HG03039 (cell line): ENCODE data around the gene IMMP2L.

Source experiments
- ATAC-seq: cut with Tn5 transposase; IDR thresholded peaks from one replicate; pipeline ENCODE4 v1.9.1; 2021; ENCODE audit warnings: mild to moderate bottlenecking, moderate library complexity; ENCODE audit not compliant: unreplicated experiment

Gene IMMP2L

GRCh38 chr7:111056371-111056770 lies 505.9 kb downstream of the IMMP2L start:
- no peak for ATAC-seq

DNA sequence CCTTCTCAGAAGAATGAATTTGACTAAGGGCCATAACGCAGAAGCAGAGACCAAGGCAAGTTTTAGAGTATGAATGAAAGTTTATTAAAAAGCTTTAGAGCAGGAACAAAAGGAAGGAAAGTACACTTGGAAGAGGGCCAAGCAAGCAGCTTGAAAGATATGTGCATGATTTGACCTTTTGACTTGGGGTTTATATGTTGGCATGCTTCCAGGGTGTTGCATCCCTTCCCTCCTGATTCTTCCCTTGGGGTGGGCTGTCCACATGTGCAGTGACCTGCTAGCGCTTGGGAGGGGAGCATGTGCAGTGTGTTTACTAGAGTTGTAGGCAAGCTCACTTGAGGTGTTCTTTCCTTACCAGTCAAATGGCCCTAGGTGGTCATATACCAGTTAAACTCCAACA lies 509.3 kb downstream of the IMMP2L start:
- ATAC-seq = no peak

- no peak for ATAC-seq
Observed at GRCh38 chr7:111051832-111052231, 510.5 kb downstream of the IMMP2L start.

DNA sequence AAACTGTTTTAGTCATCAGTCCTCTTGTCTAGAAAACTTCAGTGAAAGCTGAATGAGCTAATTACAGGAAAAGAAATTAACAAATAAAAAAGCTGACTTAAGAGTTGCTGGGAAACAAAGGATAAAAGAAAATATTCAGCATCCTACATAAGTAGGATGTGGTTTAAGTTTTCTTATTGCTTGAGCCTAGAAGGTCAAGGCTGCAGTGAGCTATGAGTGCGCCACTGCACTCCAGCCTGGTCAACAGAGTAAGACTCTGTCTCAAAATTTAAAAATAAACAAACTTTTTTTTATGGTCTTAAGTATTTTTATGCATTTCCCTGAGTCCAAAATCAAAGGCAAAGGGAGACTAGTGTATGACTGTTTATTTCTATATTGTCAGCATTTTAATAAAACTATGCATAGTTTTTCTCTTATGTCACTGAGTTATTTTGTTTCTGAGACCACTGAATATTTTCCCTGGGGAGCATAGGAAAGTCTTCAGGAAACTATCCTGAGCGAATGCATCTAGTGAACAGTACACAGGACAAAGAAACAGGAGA lies 511.3 kb downstream of the IMMP2L start:
- no peak for ATAC-seq

- no peak for ATAC-seq
Observed at GRCh38 chr7:111049971-111050680, 512.2 kb downstream of the IMMP2L start.

DNA sequence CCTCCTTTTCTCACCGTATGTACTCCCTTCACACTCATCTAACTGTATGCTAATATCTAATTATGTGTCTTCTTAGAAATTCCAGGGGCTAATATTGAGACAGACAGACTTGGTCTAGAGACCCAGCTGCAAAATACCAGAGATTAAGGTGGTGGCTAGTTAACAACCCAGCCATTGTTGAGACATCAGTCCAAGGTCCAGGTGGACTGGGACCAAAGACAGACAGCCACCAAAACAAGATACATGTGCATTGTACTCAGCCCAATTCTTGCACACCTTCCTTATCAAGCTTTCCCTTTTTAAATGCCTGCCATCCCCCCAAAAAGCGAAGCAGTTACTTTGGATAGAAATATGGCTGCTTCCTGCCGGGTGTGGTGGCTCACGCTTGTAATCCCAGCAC lies 514.7 kb downstream of the IMMP2L start:
- ATAC-seq = no peak

GRCh38 chr7:111045449-111045848 lies 516.8 kb downstream of the IMMP2L start:
- ATAC-seq = no peak

- no peak for ATAC-seq
Observed at GRCh38 chr7:111043561-111043960, 518.7 kb downstream of the IMMP2L start.

DNA sequence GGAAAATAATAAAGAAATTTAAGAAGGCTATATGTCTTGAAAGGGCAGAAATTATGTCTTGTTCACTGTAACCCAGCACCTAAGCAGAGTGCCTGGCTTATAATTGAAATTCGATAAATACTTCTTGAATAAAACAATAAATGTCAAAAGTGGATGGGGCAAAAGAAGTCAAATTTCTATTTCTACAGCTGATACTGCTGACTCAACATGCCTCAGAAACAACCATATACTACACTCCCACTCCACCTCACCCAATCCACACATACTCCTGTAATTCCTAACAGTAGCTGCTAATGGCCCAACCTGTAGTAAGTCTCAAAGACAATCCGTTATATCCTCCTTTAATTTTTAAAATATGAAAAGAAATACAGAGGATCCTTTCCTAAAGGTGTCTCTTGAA lies 519.5 kb downstream of the IMMP2L start:
- no peak for ATAC-seq

DNA sequence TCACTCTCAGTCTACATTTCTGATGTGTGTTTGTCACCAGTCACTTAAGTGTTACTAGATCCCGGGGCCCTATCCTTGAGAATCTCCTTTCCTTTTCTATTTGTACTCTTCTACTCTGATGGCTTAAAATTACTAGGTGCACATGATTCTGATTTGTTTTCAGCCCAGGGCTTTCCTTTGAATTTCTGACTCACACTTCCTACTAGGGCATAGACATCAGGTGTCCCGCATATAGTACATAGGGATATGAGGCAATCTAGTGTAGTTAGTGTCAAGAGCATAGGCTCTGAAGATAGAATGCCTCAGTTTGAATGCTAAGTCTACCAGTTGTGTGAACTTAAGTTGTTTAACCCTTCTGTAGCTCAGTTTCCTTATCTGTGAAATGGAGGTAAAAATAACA lies 520.7 kb downstream of the IMMP2L start:
- ATAC-seq = no peak

DNA sequence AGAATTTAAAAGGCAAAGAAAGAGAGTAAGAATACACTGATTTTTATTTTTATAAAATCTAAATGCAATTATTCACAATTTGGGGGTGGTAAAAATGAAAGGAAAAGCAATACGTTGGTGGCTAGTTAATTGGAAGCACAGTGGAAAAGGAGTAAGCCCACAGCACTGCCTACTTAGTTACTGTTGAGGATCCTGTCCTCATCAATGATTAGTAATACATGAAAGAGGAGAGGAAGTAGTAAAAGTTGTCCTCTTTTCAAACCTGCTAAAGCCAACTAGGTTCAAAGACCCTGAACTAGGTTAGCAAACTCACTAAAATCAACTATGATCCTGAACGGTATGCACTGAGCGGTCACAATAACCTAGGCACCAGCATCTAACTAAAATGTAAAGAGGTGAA lies 524.1 kb downstream of the IMMP2L start:
- no peak for ATAC-seq

- no peak for ATAC-seq
Observed at GRCh38 chr7:111031916-111032315, 530.4 kb downstream of the IMMP2L start.

GRCh38 chr7:111030336-111030735 lies 532.0 kb downstream of the IMMP2L start:
- no peak for ATAC-seq

GRCh38 chr7:111029574-111030251 lies 532.6 kb downstream of the IMMP2L start:
- ATAC-seq = no peak

DNA sequence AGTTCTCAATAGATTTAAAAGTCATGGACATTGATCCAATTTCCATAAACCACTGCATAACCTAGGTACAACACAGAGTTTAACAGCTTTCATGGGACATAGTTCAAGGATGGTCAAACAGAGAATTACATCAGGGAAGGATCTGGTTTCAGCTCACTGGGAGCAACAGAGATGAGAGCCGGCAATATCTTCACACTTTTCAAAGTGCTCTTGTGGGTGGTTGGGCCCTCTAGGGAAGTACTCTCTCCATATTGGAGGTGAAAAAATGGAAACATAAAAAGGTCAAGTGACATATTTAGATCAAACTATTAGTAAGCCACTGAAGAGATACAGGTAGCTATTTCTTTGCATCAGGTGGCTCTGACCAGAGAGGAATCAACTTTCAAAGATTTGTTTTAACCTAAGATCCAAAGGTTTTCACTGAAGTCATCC lies 533.1 kb downstream of the IMMP2L start:
- ATAC-seq = no peak

DNA sequence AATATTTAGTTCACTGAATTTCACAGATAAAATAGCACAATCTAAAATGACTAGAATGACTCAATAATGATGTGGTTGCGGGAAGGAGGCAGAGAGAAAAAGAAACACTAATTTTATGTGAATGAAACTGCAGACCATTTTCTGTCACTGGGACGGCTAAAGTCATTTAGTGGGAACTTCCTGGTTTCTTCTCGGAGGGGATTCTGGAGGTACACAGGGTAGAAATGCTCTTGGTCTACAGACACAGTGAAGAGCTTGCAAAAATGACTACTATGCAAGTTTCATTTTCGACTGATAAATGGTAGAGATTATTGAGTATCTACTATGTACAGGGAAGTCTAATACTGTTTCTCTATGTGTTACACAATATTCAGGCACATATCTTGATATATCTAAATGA lies 534.9 kb downstream of the IMMP2L start:
- no peak for ATAC-seq

GRCh38 chr7:111026806-111027205 lies 535.5 kb downstream of the IMMP2L start:
- ATAC-seq = no peak

DNA sequence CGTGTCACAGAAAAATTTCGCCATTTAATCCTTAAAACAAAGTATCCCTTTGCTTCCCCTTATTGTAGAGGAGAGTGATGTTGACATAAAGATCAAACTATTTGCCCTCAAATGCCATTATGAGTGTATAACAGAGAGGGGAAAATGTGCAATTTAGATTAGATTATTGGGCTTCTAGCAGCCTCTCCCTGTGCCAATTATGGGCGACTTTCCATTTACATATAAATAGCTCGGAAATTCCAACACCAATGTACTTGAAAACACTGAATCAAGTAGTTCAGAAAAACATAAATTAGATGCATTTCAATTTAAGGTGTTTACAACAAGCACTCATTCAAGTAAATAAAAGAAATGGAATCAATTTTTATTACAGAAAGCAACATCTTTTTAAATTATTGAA lies 535.9 kb downstream of the IMMP2L start:
- ATAC-seq = no peak

DNA sequence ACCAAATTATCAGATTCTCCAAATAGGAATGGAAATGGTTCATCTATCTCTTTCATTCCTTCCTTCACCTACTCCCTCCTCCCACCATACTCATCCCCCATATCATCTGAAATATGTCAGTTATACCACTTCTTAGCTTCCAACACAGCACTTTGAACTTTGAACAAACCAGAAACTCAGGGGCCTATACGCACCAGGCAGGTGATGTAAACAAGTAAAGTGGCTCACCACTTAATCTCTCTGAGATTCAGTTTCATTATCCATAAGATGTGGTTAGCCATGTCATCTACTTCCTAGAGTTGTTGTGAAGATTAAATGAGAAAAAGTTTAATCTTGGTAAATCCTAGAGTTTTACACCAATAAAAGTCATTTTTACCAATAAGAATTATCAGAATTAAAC lies 537.3 kb downstream of the IMMP2L start:
- ATAC-seq = no peak

GRCh38 chr7:111018960-111019736 lies 543.1 kb downstream of the IMMP2L start:
- ATAC-seq = no peak

DNA sequence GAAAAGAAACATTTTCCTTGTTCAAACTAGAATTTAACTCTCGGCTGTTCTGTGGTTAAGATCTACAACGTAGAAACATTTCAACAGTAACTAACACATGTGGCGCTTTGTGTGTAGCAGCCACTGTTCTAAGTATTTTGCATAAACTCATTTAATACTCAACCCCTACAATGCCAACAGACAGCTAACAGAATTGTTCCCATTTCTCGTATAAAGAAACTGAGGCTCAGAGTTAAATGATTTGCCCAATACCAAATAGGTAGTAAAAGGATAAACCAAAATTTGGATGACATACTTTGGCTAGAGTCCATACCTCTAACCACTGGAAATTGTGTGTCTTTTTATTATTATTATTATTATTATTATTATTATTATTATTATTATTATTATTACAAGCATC lies 543.8 kb downstream of the IMMP2L start:
- no peak for ATAC-seq

- ATAC-seq = no peak
Observed at GRCh38 chr7:111014079-111014478, 548.2 kb downstream of the IMMP2L start.
